ENCODE results near the gene SPG7.

The SPG7 gene

DNA sequence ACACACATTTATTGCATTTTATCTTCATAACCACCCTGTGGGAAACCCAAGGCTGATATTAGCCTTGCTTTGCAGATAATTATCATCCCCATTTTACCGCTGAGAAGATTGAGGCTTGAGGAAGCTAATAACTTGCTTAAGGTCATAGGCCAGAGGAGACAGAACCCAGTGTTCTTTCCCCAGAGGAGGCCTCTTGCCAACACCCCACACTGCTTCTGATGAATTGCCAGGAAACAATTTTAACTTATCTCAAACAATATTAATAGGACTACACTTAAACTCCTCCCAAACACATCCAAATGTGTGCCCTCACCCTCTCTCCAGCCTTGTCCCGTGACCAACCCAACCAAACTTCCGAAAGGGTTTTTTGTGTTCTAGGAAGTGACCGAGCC lies 2.1 kb upstream of the SPG7 start:
- FAIRE-seq: no peak
- DNase-seq (ENCODE audit: insufficient read length, low spot score): no peak
- TF ChIP-seq POLR2A (IDR thresholded peaks at IDR 0.05; ENCODE audit: low read depth, low read length): no peak
- no peak for TF ChIP-seq PAX5 (IDR thresholded peaks at IDR 0.05; ENCODE audit: insufficient read depth, low read length, severe bottlenecking)
- TF ChIP-seq POU2F2 (IDR thresholded peaks at IDR 0.05; ENCODE audit: low read depth, low read length): no peak
- TF ChIP-seq POLR2AphosphoS5 (IDR thresholded peaks at IDR 0.05; ENCODE audit: low read depth, low read length): no peak
- no peak for TF ChIP-seq TAF1 (IDR thresholded peaks at IDR 0.05; ENCODE audit: low read depth, low read length)
- no peak for TF ChIP-seq SPI1 (IDR thresholded peaks at IDR 0.05; ENCODE audit: low read depth, low read length)

DNA sequence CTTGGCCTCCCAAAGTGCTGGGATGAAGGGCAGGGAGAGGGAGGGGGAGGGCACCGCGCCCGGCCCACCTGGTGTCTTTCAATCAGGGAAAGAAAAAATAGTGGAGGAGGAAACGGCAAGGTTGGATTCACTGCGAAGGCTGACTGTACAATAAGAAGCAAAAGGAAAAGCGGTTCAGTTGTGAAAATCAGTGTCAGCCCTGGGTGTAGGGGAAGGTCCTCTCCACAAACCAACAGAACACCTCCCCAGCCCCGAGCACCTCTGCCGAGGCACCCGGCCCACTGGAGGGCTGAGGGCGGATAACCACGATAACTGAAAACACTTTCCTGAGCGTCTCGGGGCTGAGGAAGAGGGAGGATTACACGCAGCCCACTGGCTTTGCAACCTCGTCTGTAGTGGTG lies 1.4 kb upstream of the SPG7 start:
- no peak for DNase-seq (ENCODE audit: insufficient read length, low spot score)
- FAIRE-seq: no peak
- TF ChIP-seq PAX5 (IDR thresholded peaks at IDR 0.05; ENCODE audit: insufficient read depth, low read length, severe bottlenecking) (no peak), TAF1 (IDR thresholded peaks at IDR 0.05; ENCODE audit: low read depth, low read length) (no peak)

DNA sequence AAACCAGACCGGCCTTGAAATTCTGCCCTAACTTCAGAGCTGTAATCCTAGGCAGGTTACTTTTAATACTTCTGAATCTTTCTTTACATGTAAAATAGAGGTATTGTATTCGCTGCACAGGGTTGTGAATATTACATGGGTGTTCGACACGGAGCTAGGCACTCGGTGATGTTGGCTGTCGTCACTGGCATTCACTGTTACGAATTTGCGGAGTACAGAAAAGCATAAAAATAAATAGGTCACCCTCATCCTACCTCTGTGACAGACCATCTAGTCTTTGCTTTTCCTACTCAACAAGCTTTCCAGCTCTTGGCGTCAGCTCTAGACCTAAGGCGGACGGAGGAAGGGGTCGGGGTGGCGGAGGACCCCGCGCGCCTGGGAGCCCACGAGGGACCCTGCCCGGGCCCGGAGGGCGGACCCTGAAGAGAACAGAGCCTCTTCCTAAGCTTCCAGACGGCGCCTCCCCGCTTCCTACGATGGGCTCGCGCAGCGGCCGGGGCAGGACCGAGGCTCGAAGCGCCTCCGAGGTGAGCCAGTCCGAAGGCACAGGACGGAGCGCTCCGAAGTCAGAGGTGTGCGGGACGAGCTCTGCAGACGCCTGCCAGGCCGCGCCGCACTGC lies 879 bp upstream of the SPG7 start:
- no peak for FAIRE-seq
- no peak for TF ChIP-seq TAF1 (IDR thresholded peaks at IDR 0.05; ENCODE audit: low read depth, low read length)
- TF ChIP-seq SPI1 (IDR thresholded peaks at IDR 0.05; ENCODE audit: low read depth, low read length): no peak
- TF ChIP-seq POLR2A (IDR thresholded peaks at IDR 0.05; ENCODE audit: low read depth, low read length): no peak
- no peak for TF ChIP-seq POU2F2 (IDR thresholded peaks at IDR 0.05; ENCODE audit: low read depth, low read length)
- TF ChIP-seq PAX5 (IDR thresholded peaks at IDR 0.05; ENCODE audit: insufficient read depth, low read length, severe bottlenecking): no peak
- TF ChIP-seq POLR2AphosphoS5 (IDR thresholded peaks at IDR 0.05; ENCODE audit: low read depth, low read length): no peak

DNA sequence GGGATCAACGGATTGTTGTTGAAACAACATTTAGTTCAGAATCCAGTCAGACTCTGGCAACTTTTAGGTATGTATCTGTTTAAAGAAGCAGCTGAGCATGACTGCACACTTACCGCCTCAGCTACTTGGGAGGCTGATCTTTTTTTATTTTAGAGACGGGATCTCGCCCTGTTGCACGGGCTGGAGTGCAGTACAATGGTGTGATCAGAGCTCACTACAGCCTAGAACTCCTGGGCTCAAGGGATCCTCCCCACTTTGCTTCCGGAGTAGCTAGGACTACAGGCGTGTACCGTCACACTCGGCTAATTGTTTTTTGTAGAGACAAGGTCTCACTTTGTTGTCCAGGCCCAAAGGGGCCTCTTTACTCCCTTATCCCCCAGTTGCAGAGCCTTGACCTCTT lies 2.3 kb downstream of the SPG7 start:
- FAIRE-seq: no peak
- DNase-seq (ENCODE audit: insufficient read length, low spot score): no peak
- no peak for TF ChIP-seq PAX5 (IDR thresholded peaks at IDR 0.05; ENCODE audit: insufficient read depth, low read length, severe bottlenecking)
- TF ChIP-seq POLR2A (IDR thresholded peaks at IDR 0.05; ENCODE audit: low read depth, low read length): no peak
- no peak for TF ChIP-seq SPI1 (IDR thresholded peaks at IDR 0.05; ENCODE audit: low read depth, low read length)
- TF ChIP-seq POLR2AphosphoS5 (IDR thresholded peaks at IDR 0.05; ENCODE audit: low read depth, low read length): no peak
- no peak for TF ChIP-seq TAF1 (IDR thresholded peaks at IDR 0.05; ENCODE audit: low read depth, low read length)
- no peak for TF ChIP-seq POU2F2 (IDR thresholded peaks at IDR 0.05; ENCODE audit: low read depth, low read length)

More for the DNA sequence above, 879 bp upstream of the SPG7 start:
- no peak for DNase-seq (ENCODE audit: insufficient read length, low spot score)

DNA sequence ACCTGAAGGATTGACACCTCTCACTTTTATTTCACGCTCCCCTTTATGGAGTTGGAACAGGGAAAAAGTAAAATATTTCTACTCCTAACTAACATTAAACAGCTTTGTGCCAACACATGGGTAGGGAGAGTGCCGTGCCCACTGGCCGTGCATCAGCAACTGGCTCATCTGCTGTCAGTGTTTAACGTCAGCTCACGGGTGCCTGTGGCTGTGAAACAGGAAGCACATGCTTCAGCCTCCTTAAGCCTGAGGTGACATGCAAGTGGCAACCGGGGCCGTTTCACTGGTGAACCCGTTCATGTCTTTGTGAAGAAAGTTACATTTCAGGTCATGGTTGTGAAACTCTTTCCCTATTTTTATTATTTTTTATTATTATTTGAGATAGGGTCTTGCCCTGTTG lies 3.2 kb downstream of the SPG7 start:
- FAIRE-seq (peak; percentile 40), DNase-seq (ENCODE audit: insufficient read length, low spot score) (no peak)
- TF ChIP-seq POLR2A (IDR thresholded peaks at IDR 0.05; ENCODE audit: low read depth, low read length) (no peak), TAF1 (IDR thresholded peaks at IDR 0.05; ENCODE audit: low read depth, low read length) (no peak), SPI1 (IDR thresholded peaks at IDR 0.05; ENCODE audit: low read depth, low read length) (no peak), PAX5 (IDR thresholded peaks at IDR 0.05; ENCODE audit: insufficient read depth, low read length, severe bottlenecking) (no peak), POLR2AphosphoS5 (IDR thresholded peaks at IDR 0.05; ENCODE audit: low read depth, low read length) (no peak), POU2F2 (IDR thresholded peaks at IDR 0.05; ENCODE audit: low read depth, low read length) (no peak)

DNA sequence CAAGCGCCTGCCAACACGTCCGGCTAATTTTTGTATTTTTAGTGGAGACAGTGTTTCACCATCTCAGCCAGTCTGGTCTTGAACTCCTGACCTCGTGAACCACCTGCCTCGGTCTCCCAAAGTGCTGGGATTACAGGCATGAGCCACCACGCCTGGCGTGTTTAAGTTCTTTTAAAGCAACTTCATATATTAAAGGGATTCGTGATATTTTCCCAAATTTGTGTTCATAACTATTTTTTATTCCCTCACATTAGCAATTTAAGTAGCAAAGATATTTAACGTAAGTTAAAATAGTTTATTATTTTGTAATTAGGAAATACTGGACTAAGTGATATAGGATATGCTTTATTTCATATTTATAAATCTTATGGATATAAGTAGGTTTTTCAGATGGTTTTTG lies 4.2 kb downstream of the SPG7 start:
- no peak for FAIRE-seq
- TF ChIP-seq PAX5 (IDR thresholded peaks at IDR 0.05; ENCODE audit: insufficient read depth, low read length, severe bottlenecking): no peak
- no peak for TF ChIP-seq POU2F2 (IDR thresholded peaks at IDR 0.05; ENCODE audit: low read depth, low read length)
- TF ChIP-seq SPI1 (IDR thresholded peaks at IDR 0.05; ENCODE audit: low read depth, low read length): no peak
- DNase-seq (ENCODE audit: insufficient read length, low spot score): no peak

DNA sequence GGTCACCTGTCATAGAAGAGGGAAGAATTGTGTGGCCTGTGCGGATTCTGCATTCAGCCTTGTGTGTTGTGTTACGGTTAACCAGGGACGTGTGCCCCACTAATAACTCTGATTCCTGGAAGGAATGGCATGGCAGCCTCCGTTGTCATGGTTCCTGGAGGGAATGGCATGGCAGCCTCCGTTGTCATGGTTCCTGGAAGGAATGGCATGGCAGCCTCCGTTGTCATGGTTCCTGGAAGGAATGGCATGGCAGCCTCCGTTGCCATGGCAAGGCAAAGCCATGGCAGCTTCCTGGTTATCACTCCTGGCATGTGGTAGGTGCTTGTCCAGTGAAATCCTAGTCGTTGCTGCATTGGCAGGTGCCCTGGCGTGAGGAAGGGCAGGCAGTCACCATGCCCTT lies 8.9 kb downstream of the SPG7 start:
- no peak for TF ChIP-seq TAF1 (IDR thresholded peaks at IDR 0.05; ENCODE audit: low read depth, low read length)
- no peak for TF ChIP-seq SPI1 (IDR thresholded peaks at IDR 0.05; ENCODE audit: low read depth, low read length)
- TF ChIP-seq POU2F2 (IDR thresholded peaks at IDR 0.05; ENCODE audit: low read depth, low read length): no peak
- no peak for TF ChIP-seq PAX5 (IDR thresholded peaks at IDR 0.05; ENCODE audit: insufficient read depth, low read length, severe bottlenecking)
- no peak for TF ChIP-seq POLR2AphosphoS5 (IDR thresholded peaks at IDR 0.05; ENCODE audit: low read depth, low read length)
- no peak for TF ChIP-seq POLR2A (IDR thresholded peaks at IDR 0.05; ENCODE audit: low read depth, low read length)
- FAIRE-seq (no peak), DNase-seq (ENCODE audit: insufficient read length, low spot score) (no peak)

DNA sequence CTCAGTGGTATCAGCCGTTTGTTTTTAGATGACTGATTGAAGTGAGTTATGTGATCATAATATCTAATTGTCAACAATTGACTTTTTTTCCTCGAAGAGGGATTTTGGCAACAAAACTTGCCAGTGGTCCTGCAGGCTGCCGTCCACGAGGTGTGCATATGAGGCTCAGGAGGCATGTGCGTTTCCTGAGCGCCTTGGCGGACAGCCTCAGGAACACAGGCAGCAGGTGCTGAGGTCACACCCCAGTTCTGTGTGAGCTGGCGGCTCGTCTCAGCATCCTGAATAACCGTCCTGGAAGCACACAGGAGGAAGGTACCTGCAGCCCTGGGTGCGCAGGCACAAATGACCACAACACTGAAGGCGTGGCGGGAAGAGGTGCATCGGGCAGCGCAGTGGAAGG lies 11.7 kb downstream of the SPG7 start:
- FAIRE-seq (no peak), DNase-seq (ENCODE audit: insufficient read length, low spot score) (no peak)
- TF ChIP-seq PAX5 (IDR thresholded peaks at IDR 0.05; ENCODE audit: insufficient read depth, low read length, severe bottlenecking): no peak
- no peak for TF ChIP-seq SPI1 (IDR thresholded peaks at IDR 0.05; ENCODE audit: low read depth, low read length)
- TF ChIP-seq TAF1 (IDR thresholded peaks at IDR 0.05; ENCODE audit: low read depth, low read length): no peak
- no peak for TF ChIP-seq POLR2A (IDR thresholded peaks at IDR 0.05; ENCODE audit: low read depth, low read length)
- TF ChIP-seq POU2F2 (IDR thresholded peaks at IDR 0.05; ENCODE audit: low read depth, low read length): no peak
- no peak for TF ChIP-seq POLR2AphosphoS5 (IDR thresholded peaks at IDR 0.05; ENCODE audit: low read depth, low read length)

DNA sequence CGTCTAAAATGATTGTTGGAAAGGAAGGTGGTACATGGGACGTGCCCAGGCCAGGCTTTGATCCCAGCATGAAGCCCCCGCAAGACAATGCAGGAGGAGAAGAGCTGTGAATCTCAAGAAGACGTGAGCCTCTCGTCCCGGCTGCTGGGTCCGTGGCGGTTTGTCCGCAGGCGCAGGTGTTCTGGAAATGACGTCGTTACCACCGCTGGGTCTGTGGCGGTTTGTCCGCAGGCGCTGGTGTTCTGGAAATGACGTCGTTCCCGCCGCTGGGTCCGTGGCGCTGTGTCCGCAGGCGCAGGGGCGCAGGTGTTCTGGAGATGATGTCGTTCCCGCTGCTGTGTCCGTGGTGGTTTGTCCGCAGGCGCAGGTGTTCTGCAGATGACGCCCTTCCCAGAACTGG lies 14.1 kb downstream of the SPG7 start:
- TF ChIP-seq POLR2AphosphoS5 (IDR thresholded peaks at IDR 0.05; ENCODE audit: low read depth, low read length): no peak
- TF ChIP-seq POLR2A (IDR thresholded peaks at IDR 0.05; ENCODE audit: low read depth, low read length): no peak
- TF ChIP-seq PAX5 (IDR thresholded peaks at IDR 0.05; ENCODE audit: insufficient read depth, low read length, severe bottlenecking): no peak
- no peak for TF ChIP-seq POU2F2 (IDR thresholded peaks at IDR 0.05; ENCODE audit: low read depth, low read length)
- no peak for TF ChIP-seq SPI1 (IDR thresholded peaks at IDR 0.05; ENCODE audit: low read depth, low read length)
- no peak for TF ChIP-seq TAF1 (IDR thresholded peaks at IDR 0.05; ENCODE audit: low read depth, low read length)
- FAIRE-seq (no peak), DNase-seq (ENCODE audit: insufficient read length, low spot score) (no peak)

DNA sequence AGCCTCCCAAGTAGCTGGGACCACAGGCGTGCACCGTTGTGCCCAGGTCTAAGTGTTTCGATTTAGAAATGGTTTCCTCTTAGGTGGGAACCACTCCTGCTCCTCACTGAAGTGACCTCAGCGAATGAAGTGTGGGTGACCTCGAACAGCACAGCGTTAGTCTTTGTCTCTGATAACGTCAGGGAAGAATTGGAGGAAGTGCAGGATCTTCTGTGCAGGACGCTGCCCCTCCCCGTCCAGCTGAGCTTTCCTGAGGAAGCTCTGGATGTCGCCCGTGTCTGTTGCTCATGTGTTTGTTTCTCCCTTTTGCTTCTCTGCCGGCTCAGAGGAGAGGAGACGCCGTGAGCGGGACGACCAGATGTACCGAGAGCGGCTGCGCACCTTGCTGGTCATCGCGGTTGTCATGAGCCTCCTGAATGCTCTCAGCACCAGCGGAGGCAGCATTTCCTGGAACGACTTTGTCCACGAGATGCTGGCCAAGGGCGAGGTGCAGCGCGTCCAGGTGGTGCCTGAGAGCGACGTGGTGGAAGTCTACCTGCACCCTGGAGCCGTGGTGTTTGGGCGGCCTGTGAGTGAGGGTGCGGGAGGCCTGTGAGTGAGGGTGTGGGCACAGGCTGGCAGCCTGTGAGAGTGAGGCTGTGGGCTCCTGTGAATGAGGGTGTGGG lies 15.6 kb downstream of the SPG7 start:
- DNase-seq (ENCODE audit: insufficient read length, low spot score) (no peak), FAIRE-seq (no peak)
- TF ChIP-seq POU2F2 (IDR thresholded peaks at IDR 0.05; ENCODE audit: low read depth, low read length) (no peak), TAF1 (IDR thresholded peaks at IDR 0.05; ENCODE audit: low read depth, low read length) (no peak), PAX5 (IDR thresholded peaks at IDR 0.05; ENCODE audit: insufficient read depth, low read length, severe bottlenecking) (no peak), POLR2A (IDR thresholded peaks at IDR 0.05; ENCODE audit: low read depth, low read length) (no peak), POLR2AphosphoS5 (IDR thresholded peaks at IDR 0.05; ENCODE audit: low read depth, low read length) (no peak), SPI1 (IDR thresholded peaks at IDR 0.05; ENCODE audit: low read depth, low read length) (no peak)
